ENCODE data around the gene SLC7A11. TPM values are rescaled to one million over a fixed set of nuclear protein-coding genes. Genes with fewer than 3 reads are reported as not detected.
"Not testable (repeated sequence)": the region's sequence is repeated elsewhere in the genome, so short reads cannot be mapped to it uniquely, and the experiment has no call there.

The SLC7A11 gene
- total RNA-seq, 2 experiments from 2014 or later = 1.1 to 2.2 TPM

- no peak overlapping the region for H3K4me3 Mint-ChIP-seq
- H3K4me1 Mint-ChIP-seq = no peaks in the 10 kb centered on the region
- no peaks in the 10 kb centered on the region for H3K36me3 Mint-ChIP-seq (ENCODE audit: low read depth)
- no peaks in the 10 kb centered on the region for H3K27me3 Mint-ChIP-seq
- no peak for DNase-seq
- CTCF ChIA-PET = interaction anchor here (1.6 kb wide), 1 partner anchor 18 kb away, joined by 3 read pairs; no protein-coding TSS in a partner anchor
- H3K27ac Mint-ChIP-seq = no peak overlapping the region
- POLR2A ChIA-PET = no interaction called here
- H3K9me3 Mint-ChIP-seq = no peaks in the 10 kb centered on the region
These were observed 20.1 kb downstream of the SLC7A11 start for GRCh38 chr4:138222046-138222445.

- no peaks in the 10 kb centered on the region for H3K36me3 Mint-ChIP-seq (ENCODE audit: low read depth)
- no peak overlapping the region for H3K27ac Mint-ChIP-seq
- no peak for DNase-seq
- no peak overlapping the region for H3K4me3 Mint-ChIP-seq
- ChIA-PET CTCF (no interaction called here), POLR2A (no interaction called here)
- H3K27me3 Mint-ChIP-seq = no peaks in the 10 kb centered on the region
- H3K9me3 Mint-ChIP-seq = no peaks in the 10 kb centered on the region
- H3K4me1 Mint-ChIP-seq = no peaks in the 10 kb centered on the region
These were observed 23.2 kb downstream of the SLC7A11 start for GRCh38 chr4:138218976-138219375.

- Mint-ChIP-seq H3K27me3 (no peaks in the 10 kb centered on the region), H3K36me3 (ENCODE audit: low read depth) (no peaks in the 10 kb centered on the region), H3K9me3 (no peaks in the 10 kb centered on the region), H3K4me1 (no peaks in the 10 kb centered on the region), H3K27ac (no peak overlapping the region), H3K4me3 (no peak overlapping the region)
- ChIA-PET POLR2A (no interaction called here), CTCF (no interaction called here)
- no peak for DNase-seq
These were observed 24.6 kb downstream of the SLC7A11 start for GRCh38 chr4:138217567-138217966.

- H3K9me3 Mint-ChIP-seq = no peaks in the 10 kb centered on the region
- H3K27me3 Mint-ChIP-seq = no peaks in the 10 kb centered on the region
- no peaks in the 10 kb centered on the region for H3K4me1 Mint-ChIP-seq
- ChIA-PET CTCF (interaction anchor here (1.1 kb wide), 1 partner anchor 34 kb away, joined by 3 read pairs; no protein-coding TSS in a partner anchor), POLR2A (no interaction called here)
- no peak for DNase-seq
- H3K4me3 Mint-ChIP-seq = no peak overlapping the region
- no peaks in the 10 kb centered on the region for H3K36me3 Mint-ChIP-seq (ENCODE audit: low read depth)
- H3K27ac Mint-ChIP-seq = no peak overlapping the region
These were observed 25.8 kb downstream of the SLC7A11 start for GRCh38 chr4:138216272-138216867.

- H3K36me3 Mint-ChIP-seq (ENCODE audit: low read depth); CTCF ChIA-PET; H3K4me1 Mint-ChIP-seq; H3K27me3 Mint-ChIP-seq; POLR2A ChIA-PET; H3K4me3 Mint-ChIP-seq; H3K27ac Mint-ChIP-seq; H3K9me3 Mint-ChIP-seq; DNase-seq: not testable (repeated sequence)
These were observed 31.6 kb downstream of the SLC7A11 start for GRCh38 chr4:138210576-138210975.

- no peak overlapping the region for H3K27ac Mint-ChIP-seq
- H3K36me3 Mint-ChIP-seq (ENCODE audit: low read depth) = no peaks in the 10 kb centered on the region
These were observed 33.1 kb downstream of the SLC7A11 start for GRCh38 chr4:138209094-138209493.

GRCh38 chr4:138205531-138206233, 36.5 kb downstream of the SLC7A11 start:
- Mint-ChIP-seq H3K27ac (no peak overlapping the region), H3K9me3 (no peaks in the 10 kb centered on the region), H3K36me3 (ENCODE audit: low read depth) (no peaks in the 10 kb centered on the region), H3K4me3 (no peak overlapping the region), H3K27me3 (no peaks in the 10 kb centered on the region), H3K4me1 (no peaks in the 10 kb centered on the region)
- ChIA-PET CTCF (no interaction called here), POLR2A (no interaction called here)
- no peak for DNase-seq

More at GRCh38 chr4:138209094-138209493, 33.1 kb downstream of the SLC7A11 start:
- POLR2A ChIA-PET = no interaction called here
- H3K9me3 Mint-ChIP-seq = no peaks in the 10 kb centered on the region
- CTCF ChIA-PET = no interaction called here
- no peak for DNase-seq
- H3K4me3 Mint-ChIP-seq = no peak overlapping the region
- H3K4me1 Mint-ChIP-seq = no peaks in the 10 kb centered on the region
- H3K27me3 Mint-ChIP-seq = no peaks in the 10 kb centered on the region

GRCh38 chr4:138204507-138204906, 37.6 kb downstream of the SLC7A11 start:
- Mint-ChIP-seq H3K27ac (no peak overlapping the region), H3K27me3 (no peaks in the 10 kb centered on the region), H3K4me1 (no peaks in the 10 kb centered on the region), H3K4me3 (no peak overlapping the region), H3K36me3 (ENCODE audit: low read depth) (no peaks in the 10 kb centered on the region), H3K9me3 (no peaks in the 10 kb centered on the region)
- POLR2A ChIA-PET = no interaction called here
- DNase-seq = no peak
- CTCF ChIA-PET = no interaction called here

- no peaks in the 10 kb centered on the region for H3K4me1 Mint-ChIP-seq
These were observed 39.5 kb downstream of the SLC7A11 start for GRCh38 chr4:138202686-138203085.

GRCh38 chr4:138200236-138200590, 41.9 kb downstream of the SLC7A11 start:
- no peaks in the 10 kb centered on the region for H3K36me3 Mint-ChIP-seq (ENCODE audit: low read depth)
- no peak overlapping the region for H3K27ac Mint-ChIP-seq
- no peaks in the 10 kb centered on the region for H3K9me3 Mint-ChIP-seq
- CTCF ChIA-PET = no interaction called here
- DNase-seq = no peak
- no peak overlapping the region for H3K4me3 Mint-ChIP-seq
- H3K27me3 Mint-ChIP-seq = no peaks in the 10 kb centered on the region
- POLR2A ChIA-PET = no interaction called here
- no peaks in the 10 kb centered on the region for H3K4me1 Mint-ChIP-seq

More at GRCh38 chr4:138202686-138203085, 39.5 kb downstream of the SLC7A11 start:
- POLR2A ChIA-PET = no interaction called here
- Mint-ChIP-seq H3K36me3 (ENCODE audit: low read depth) (no peaks in the 10 kb centered on the region), H3K27ac (no peak overlapping the region), H3K4me3 (no peak overlapping the region), H3K9me3 (no peaks in the 10 kb centered on the region), H3K27me3 (no peaks in the 10 kb centered on the region)
- CTCF ChIA-PET = no interaction called here
- DNase-seq = no peak

- DNase-seq = no peak
- no peak overlapping the region for H3K4me3 Mint-ChIP-seq
- no peaks in the 10 kb centered on the region for H3K4me1 Mint-ChIP-seq
- ChIA-PET CTCF (no interaction called here), POLR2A (no interaction called here)
- H3K27me3 Mint-ChIP-seq = no peaks in the 10 kb centered on the region
- H3K36me3 Mint-ChIP-seq (ENCODE audit: low read depth) = no peaks in the 10 kb centered on the region
- no peaks in the 10 kb centered on the region for H3K9me3 Mint-ChIP-seq
- H3K27ac Mint-ChIP-seq = no peak overlapping the region
These were observed 42.4 kb downstream of the SLC7A11 start for GRCh38 chr4:138199568-138200235.

- ChIA-PET CTCF (no interaction called here), POLR2A (no interaction called here)
- H3K27ac Mint-ChIP-seq = no peak overlapping the region
- DNase-seq = no peak
- no peaks in the 10 kb centered on the region for H3K9me3 Mint-ChIP-seq
- no peaks in the 10 kb centered on the region for H3K27me3 Mint-ChIP-seq
- no peak overlapping the region for H3K4me3 Mint-ChIP-seq
- no peaks in the 10 kb centered on the region for H3K36me3 Mint-ChIP-seq (ENCODE audit: low read depth)
- H3K4me1 Mint-ChIP-seq = no peaks in the 10 kb centered on the region
These were observed 46.0 kb downstream of the SLC7A11 start for GRCh38 chr4:138196153-138196552.

GRCh38 chr4:138193963-138194362, 48.2 kb downstream of the SLC7A11 start:
- Mint-ChIP-seq H3K9me3 (no peaks in the 10 kb centered on the region), H3K27ac (no peak overlapping the region), H3K4me1 (no peaks in the 10 kb centered on the region), H3K4me3 (no peak overlapping the region), H3K36me3 (ENCODE audit: low read depth) (no peaks in the 10 kb centered on the region), H3K27me3 (no peaks in the 10 kb centered on the region)
- DNase-seq = no peak
- ChIA-PET CTCF (no interaction called here), POLR2A (no interaction called here)

GRCh38 chr4:138192113-138192512, 50.0 kb downstream of the SLC7A11 start:
- no peaks in the 10 kb centered on the region for H3K4me1 Mint-ChIP-seq
- H3K27ac Mint-ChIP-seq = no peak overlapping the region
- no peaks in the 10 kb centered on the region for H3K36me3 Mint-ChIP-seq (ENCODE audit: low read depth)
- ChIA-PET CTCF (no interaction called here), POLR2A (no interaction called here)
- H3K27me3 Mint-ChIP-seq = no peaks in the 10 kb centered on the region
- H3K9me3 Mint-ChIP-seq = no peaks in the 10 kb centered on the region
- DNase-seq = no peak
- no peak overlapping the region for H3K4me3 Mint-ChIP-seq
